Loucy (cell line): Measurements from ENCODE around the gene MTMR12.

Experiments used
- EZH2phosphoT487 ChIP-seq: fragments of 200-600 bp; IDR thresholded peaks from 2 replicates; pipeline ENCODE4 v1.6.1; 2018; ENCODE audit warnings: antibody characterized with exemption, mild to moderate bottlenecking, moderate library complexity, borderline replicate concordance
- TF ChIP-seq, protein P1 (sequence below): fragments of 200-600 bp; sonication (generic); conservative IDR thresholded peaks from 2 replicates; pipeline ENCODE4 v1.5.1; 2014; ENCODE audit warnings: mild to moderate bottlenecking, antibody characterized with exemption, low read length

DNA sequence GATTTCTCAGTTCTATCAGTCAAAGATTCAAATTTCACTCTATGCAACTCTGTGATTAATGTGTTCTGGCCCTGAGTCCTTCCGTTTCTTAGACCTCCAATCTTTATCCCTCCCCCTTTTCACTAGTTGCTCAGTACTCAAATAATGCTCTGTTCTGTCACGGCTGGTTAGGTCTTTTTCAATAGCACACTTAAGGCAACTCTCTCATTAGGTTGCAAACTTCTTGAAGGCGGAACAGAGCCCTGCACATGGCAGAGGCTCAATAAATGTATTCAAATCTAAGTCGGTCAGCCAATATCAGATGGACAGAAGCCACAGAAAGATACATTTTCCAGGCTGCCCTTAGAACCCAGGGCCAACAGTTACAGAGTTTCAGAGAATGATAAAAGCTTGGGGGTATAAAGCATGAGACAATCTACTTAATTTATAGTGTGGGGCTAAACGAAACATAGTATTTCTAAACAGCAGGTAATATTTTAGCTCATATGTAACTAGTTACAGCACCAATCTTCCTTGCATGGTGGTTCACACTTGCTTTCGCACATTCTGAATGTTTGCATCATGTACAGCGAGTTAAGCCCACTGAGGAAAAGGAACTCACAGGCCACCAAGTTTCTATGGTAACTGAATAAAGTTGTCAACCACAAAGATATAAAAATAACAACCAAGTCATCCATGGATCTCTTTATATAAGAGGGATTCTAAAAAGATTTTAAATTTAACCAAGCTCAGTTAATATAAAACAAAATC is 71.5 kb downstream of the MTMR12 start:
- TF ChIP-seq, protein P1, sequence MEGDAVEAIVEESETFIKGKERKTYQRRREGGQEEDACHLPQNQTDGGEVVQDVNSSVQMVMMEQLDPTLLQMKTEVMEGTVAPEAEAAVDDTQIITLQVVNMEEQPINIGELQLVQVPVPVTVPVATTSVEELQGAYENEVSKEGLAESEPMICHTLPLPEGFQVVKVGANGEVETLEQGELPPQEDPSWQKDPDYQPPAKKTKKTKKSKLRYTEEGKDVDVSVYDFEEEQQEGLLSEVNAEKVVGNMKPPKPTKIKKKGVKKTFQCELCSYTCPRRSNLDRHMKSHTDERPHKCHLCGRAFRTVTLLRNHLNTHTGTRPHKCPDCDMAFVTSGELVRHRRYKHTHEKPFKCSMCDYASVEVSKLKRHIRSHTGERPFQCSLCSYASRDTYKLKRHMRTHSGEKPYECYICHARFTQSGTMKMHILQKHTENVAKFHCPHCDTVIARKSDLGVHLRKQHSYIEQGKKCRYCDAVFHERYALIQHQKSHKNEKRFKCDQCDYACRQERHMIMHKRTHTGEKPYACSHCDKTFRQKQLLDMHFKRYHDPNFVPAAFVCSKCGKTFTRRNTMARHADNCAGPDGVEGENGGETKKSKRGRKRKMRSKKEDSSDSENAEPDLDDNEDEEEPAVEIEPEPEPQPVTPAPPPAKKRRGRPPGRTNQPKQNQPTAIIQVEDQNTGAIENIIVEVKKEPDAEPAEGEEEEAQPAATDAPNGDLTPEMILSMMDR = no peak
- TF ChIP-seq EZH2phosphoT487 = no peak
